WTC11 (cell line): ENCODE measurements around the gene PRPF40B. TPM values are rescaled to one million over a fixed set of nuclear protein-coding genes. Genes with fewer than 3 reads are reported as not detected.

Source experiments
- ATAC-seq: fragments of 200-7000 bp; cut with Tn5 transposase; 2 replicates; pipeline ENCODE4 v1.10.0; 2021; ENCODE audit warnings: mild to moderate bottlenecking, moderate library complexity
- CTCF ChIA-PET: fragments of 300-600 bp; sonication (Branson Sonifier 250); formaldehyde crosslinking; loops from one replicate; lab custom pipeline; 2021; ENCODE audit warnings: antibody characterized with exemption; lab: Charles Lee
- POLR2A ChIA-PET: fragments of 350-600 bp; sonication (Branson Sonifier 250); formaldehyde crosslinking; loops from one replicate; lab custom pipeline; 2021; ENCODE audit warnings: antibody characterized with exemption; lab: Charles Lee
- DNase-seq: peaks from one replicate; pipeline ENCODE4 v3.0.0; 2021; ENCODE audit warnings: low spot score
- H3K27ac Mint-ChIP-seq: 2 replicates; pipeline ENCODE4 v1.8.0; 2021; ENCODE audit warnings: mixed read lengths
- H3K27me3 Mint-ChIP-seq: 2 replicates; pipeline ENCODE4 v1.8.0; 2021; ENCODE audit warnings: low read depth, mild to moderate bottlenecking, moderate library complexity, mixed read lengths
- H3K36me3 Mint-ChIP-seq: 2 replicates; pipeline ENCODE4 v1.8.0; 2021; ENCODE audit warnings: mixed read lengths
- H3K4me1 Mint-ChIP-seq: 2 replicates; pipeline ENCODE4 v1.8.0; 2022; ENCODE audit warnings: mixed read lengths
- H3K4me3 Mint-ChIP-seq: 2 replicates; pipeline ENCODE4 v1.8.0; 2021; ENCODE audit warnings: mild to moderate bottlenecking, moderate library complexity, mixed read lengths
- H3K9me3 Mint-ChIP-seq: 2 replicates; pipeline ENCODE4 v1.8.0; 2021; ENCODE audit warnings: mixed read lengths
- AFF4 ChIP-seq: sonication (generic); formaldehyde crosslinking; IDR thresholded peaks from 2 replicates; pipeline ENCODE4 v1.8.1; 2023; ENCODE audit warnings: mild to moderate bottlenecking, missing genetic modification reagents, borderline replicate concordance
- CREB1 ChIP-seq: sonication (generic); formaldehyde crosslinking; IDR thresholded peaks from 2 replicates; pipeline ENCODE4 v1.8.0; 2023; ENCODE audit warnings: mild to moderate bottlenecking, missing genetic modification reagents
- CREM ChIP-seq: sonication (generic); formaldehyde crosslinking; IDR thresholded peaks from 2 replicates; pipeline ENCODE4 v1.8.1; 2022; ENCODE audit warnings: mild to moderate bottlenecking, missing genetic modification reagents, moderate library complexity
- FOXJ3 ChIP-seq: sonication (generic); formaldehyde crosslinking; IDR thresholded peaks from 2 replicates; pipeline ENCODE4 v1.9.0; 2021; ENCODE audit warnings: missing genetic modification reagents, mild to moderate bottlenecking, borderline replicate concordance
- GTF2I ChIP-seq: fragments of 250-450 bp; sonication (Bioruptor Pico); conservative IDR thresholded peaks from 2 replicates; pipeline ENCODE4 v1.4.0; 2021; ENCODE audit warnings: mild to moderate bottlenecking
- IRF2 ChIP-seq: sonication (generic); formaldehyde crosslinking; IDR thresholded peaks from 2 replicates; pipeline ENCODE4 v1.8.0; 2022; ENCODE audit warnings: low read depth, missing genetic modification reagents, borderline replicate concordance
- MYBL2 ChIP-seq: sonication (generic); formaldehyde crosslinking; IDR thresholded peaks from 2 replicates; pipeline ENCODE4 v1.8.1; 2023; ENCODE audit warnings: mild to moderate bottlenecking, moderate library complexity, missing genetic modification reagents
- NFATC4 ChIP-seq: fragments of 250-450 bp; sonication (Bioruptor Pico); IDR thresholded peaks from 2 replicates; pipeline ENCODE4 v1.9.0; 2021; ENCODE audit warnings: mild to moderate bottlenecking
- PRRX2 ChIP-seq: fragments of 250-450 bp; sonication (Bioruptor Pico); IDR thresholded peaks from 2 replicates; pipeline ENCODE4 v1.8.0; 2021; ENCODE audit warnings: mild to moderate bottlenecking
- SOX15 ChIP-seq: fragments of 250-450 bp; sonication (Bioruptor Pico); IDR thresholded peaks from 2 replicates; pipeline ENCODE4 v1.9.0; 2021; ENCODE audit warnings: mild to moderate bottlenecking
- SP1 ChIP-seq: sonication (generic); formaldehyde crosslinking; conservative IDR thresholded peaks from 2 replicates; pipeline ENCODE4 v1.8.1; 2022; ENCODE audit warnings: missing genetic modification reagents
- TEAD4 ChIP-seq: sonication (generic); formaldehyde crosslinking; IDR thresholded peaks from 2 replicates; pipeline ENCODE4 v1.8.0; 2022; ENCODE audit warnings: mild to moderate bottlenecking, missing genetic modification reagents
- TP53 ChIP-seq: sonication (generic); formaldehyde crosslinking; IDR thresholded peaks from 2 replicates; pipeline ENCODE4 v1.8.1; 2023; ENCODE audit warnings: mild to moderate bottlenecking, missing genetic modification reagents
- ZBTB21 ChIP-seq: sonication (generic); formaldehyde crosslinking; IDR thresholded peaks from 2 replicates; pipeline ENCODE4 v1.8.1; 2023; ENCODE audit warnings: mild to moderate bottlenecking, missing genetic modification reagents, borderline replicate concordance
- ZNF512 ChIP-seq: sonication (generic); formaldehyde crosslinking; IDR thresholded peaks from 2 replicates; pipeline ENCODE4 v1.8.1; 2022; ENCODE audit warnings: missing genetic modification reagents, borderline replicate concordance
- ZNF532 ChIP-seq: fragments of 250-450 bp; sonication (Bioruptor Pico); IDR thresholded peaks from 2 replicates; pipeline ENCODE4 v1.9.0; 2021; ENCODE audit warnings: mild to moderate bottlenecking, borderline replicate concordance
- total RNA-seq: library from RNA; stranded (reverse); gene quantifications from 3 replicates; pipeline ENCODE4 v1.2.3, GENCODE V29; 2021
- TF ChIP-seq, protein P1 (sequence below): sonication (generic); formaldehyde crosslinking; IDR thresholded peaks from 2 replicates; pipeline ENCODE4 v1.8.1; 2023; ENCODE audit warnings: mild to moderate bottlenecking, moderate library complexity, missing genetic modification reagents
- TF ChIP-seq, protein P2 (sequence below): sonication (generic); formaldehyde crosslinking; IDR thresholded peaks from 2 replicates; pipeline ENCODE4 v1.8.1; 2022; ENCODE audit warnings: mild to moderate bottlenecking, moderate library complexity, missing genetic modification reagents
- TF ChIP-seq, protein P3 (sequence below): sonication (generic); formaldehyde crosslinking; IDR thresholded peaks from 2 replicates; pipeline ENCODE4 v1.8.0; 2023; ENCODE audit warnings: mild to moderate bottlenecking, missing genetic modification reagents

The PRPF40B gene
- total RNA-seq, 1 experiment from 2014 or later = 46.0 TPM

GRCh38 chr12:49655595-49656236, 32.4 kb downstream of the PRPF40B start:
- ChIA-PET CTCF (interaction anchor here (1.4 to 1.5 kb wide), 2 partner anchors 18 to 86 kb away, joined by 4 to 5 read pairs; partner anchors contain the start of gene TMBIM6), POLR2A (interaction anchor here (0.6 to 1.2 kb wide), 2 partner anchors 8 to 309 kb away, joined by 3 to 4 read pairs; no protein-coding TSS in a partner anchor)
- no peak for TF ChIP-seq ZNF532 (CRISPR knock-in tag)
- TF ChIP-seq CREM (CRISPR knock-in tag) = no peak
- no peak for TF ChIP-seq TP53 (CRISPR knock-in tag)
- TF ChIP-seq, protein P1, sequence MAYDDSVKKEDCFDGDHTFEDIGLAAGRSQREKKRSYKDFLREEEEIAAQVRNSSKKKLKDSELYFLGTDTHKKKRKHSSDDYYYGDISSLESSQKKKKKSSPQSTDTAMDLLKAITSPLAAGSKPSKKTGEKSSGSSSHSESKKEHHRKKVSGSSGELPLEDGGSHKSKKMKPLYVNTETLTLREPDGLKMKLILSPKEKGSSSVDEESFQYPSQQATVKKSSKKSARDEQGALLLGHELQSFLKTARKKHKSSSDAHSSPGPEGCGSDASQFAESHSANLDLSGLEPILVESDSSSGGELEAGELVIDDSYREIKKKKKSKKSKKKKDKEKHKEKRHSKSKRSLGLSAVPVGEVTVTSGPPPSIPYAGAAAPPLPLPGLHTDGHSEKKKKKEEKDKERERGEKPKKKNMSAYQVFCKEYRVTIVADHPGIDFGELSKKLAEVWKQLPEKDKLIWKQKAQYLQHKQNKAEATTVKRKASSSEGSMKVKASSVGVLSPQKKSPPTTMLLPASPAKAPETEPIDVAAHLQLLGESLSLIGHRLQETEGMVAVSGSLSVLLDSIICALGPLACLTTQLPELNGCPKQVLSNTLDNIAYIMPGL (CRISPR knock-in tag) = no peak
- no peak for TF ChIP-seq FOXJ3 (CRISPR knock-in tag)
- no peak for TF ChIP-seq IRF2 (CRISPR knock-in tag)
- no peak for TF ChIP-seq SP1 (CRISPR knock-in tag)
- no peak for TF ChIP-seq ZBTB21 (CRISPR knock-in tag)
- TF ChIP-seq, protein P2, sequence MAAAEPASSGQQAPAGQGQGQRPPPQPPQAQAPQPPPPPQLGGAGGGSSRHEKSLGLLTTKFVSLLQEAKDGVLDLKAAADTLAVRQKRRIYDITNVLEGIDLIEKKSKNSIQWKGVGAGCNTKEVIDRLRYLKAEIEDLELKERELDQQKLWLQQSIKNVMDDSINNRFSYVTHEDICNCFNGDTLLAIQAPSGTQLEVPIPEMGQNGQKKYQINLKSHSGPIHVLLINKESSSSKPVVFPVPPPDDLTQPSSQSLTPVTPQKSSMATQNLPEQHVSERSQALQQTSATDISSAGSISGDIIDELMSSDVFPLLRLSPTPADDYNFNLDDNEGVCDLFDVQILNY (CRISPR knock-in tag) = no peak
- TF ChIP-seq MYBL2 = no peak
- TF ChIP-seq NFATC4 (CRISPR knock-in tag) = no peak
- TF ChIP-seq TEAD4 = no peak
- TF ChIP-seq AFF4 (CRISPR knock-in tag) = no peak
- TF ChIP-seq PRRX2 (CRISPR knock-in tag) = no peak
- TF ChIP-seq SOX15 (CRISPR knock-in tag) = no peak
- TF ChIP-seq, protein P3, sequence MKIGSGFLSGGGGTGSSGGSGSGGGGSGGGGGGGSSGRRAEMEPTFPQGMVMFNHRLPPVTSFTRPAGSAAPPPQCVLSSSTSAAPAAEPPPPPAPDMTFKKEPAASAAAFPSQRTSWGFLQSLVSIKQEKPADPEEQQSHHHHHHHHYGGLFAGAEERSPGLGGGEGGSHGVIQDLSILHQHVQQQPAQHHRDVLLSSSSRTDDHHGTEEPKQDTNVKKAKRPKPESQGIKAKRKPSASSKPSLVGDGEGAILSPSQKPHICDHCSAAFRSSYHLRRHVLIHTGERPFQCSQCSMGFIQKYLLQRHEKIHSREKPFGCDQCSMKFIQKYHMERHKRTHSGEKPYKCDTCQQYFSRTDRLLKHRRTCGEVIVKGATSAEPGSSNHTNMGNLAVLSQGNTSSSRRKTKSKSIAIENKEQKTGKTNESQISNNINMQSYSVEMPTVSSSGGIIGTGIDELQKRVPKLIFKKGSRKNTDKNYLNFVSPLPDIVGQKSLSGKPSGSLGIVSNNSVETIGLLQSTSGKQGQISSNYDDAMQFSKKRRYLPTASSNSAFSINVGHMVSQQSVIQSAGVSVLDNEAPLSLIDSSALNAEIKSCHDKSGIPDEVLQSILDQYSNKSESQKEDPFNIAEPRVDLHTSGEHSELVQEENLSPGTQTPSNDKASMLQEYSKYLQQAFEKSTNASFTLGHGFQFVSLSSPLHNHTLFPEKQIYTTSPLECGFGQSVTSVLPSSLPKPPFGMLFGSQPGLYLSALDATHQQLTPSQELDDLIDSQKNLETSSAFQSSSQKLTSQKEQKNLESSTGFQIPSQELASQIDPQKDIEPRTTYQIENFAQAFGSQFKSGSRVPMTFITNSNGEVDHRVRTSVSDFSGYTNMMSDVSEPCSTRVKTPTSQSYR (CRISPR knock-in tag) = no peak
- no peak for TF ChIP-seq GTF2I (CRISPR knock-in tag)
- TF ChIP-seq ZNF512 (CRISPR knock-in tag) = no peak
- no peak for TF ChIP-seq CREB1 (CRISPR knock-in tag)
- H3K36me3 Mint-ChIP-seq = peaks cover 34% of the 10 kb centered on the region
- no peaks in the 10 kb centered on the region for H3K9me3 Mint-ChIP-seq
- DNase-seq (no peak), ATAC-seq (no peak)
- H3K27ac Mint-ChIP-seq = no peak overlapping the region
- no peaks in the 10 kb centered on the region for H3K27me3 Mint-ChIP-seq
- no peak overlapping the region for H3K4me3 Mint-ChIP-seq
- H3K4me1 Mint-ChIP-seq = 0 out of 2 replicates have a peak, but pooled peaks cover 3% of the 10 kb centered on the region
